GM18868 (cell line): ENCODE data around the gene GPC6.

ENCODE experiments used
- ATAC-seq: cut with Tn5 transposase; IDR thresholded peaks from one replicate; pipeline ENCODE4 v1.9.1; 2021; ENCODE audit warnings: mild to moderate bottlenecking, moderate library complexity; ENCODE audit not compliant: unreplicated experiment

The GPC6 gene

DNA sequence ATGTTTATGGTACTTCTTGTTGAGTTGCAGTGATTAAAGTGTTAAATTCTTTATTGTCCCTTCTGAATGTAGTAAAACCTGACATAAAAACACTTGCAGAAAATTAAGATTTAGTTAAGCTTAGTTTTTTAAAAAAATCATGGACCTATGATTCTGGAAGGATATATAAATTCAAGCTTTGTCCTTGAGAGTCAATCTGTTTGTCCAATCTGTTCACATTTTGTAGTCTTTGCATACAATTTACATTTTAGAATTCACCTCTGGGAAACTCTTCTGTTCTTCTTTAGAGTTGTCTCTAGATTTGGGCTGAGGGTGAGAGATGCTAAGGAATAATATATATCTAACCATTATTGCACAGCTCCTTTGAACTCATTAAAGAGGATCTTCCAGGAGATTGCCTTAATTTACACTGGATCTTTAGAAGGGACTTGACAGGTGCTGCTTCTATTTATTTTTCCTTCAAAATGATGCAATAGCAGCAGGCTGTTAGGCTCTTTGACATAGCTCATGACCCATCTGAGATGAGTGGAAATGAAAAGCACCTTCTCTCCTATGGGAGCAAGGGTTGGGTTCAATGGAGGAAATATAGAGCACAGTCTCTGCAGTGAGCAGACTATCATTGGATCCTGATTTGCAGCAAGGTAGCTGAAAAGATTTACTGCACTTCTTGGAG lies 433.9 kb downstream of the GPC6 start:
- ATAC-seq = no peak

GRCh38 chr13:93670866-93671265 lies 444.3 kb downstream of the GPC6 start:
- no peak for ATAC-seq

DNA sequence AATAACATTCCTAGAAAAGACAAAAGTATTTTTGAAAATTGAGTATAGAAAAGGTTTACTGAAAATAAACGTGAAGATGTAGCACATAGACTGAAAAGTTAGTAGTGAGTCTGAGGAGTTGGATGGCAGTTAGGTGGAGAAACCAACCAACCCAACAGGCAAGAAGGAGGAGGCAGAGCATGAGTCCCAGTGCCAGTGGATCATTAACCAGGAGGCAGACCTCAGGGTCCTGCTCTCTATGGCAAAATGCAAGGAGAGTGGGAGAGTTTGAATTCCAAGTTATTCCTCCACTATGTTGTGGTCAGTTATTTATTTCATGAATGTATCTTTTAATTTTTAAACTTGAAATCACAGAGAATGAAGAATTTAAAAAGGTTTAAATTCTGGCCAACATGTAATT lies 446.4 kb downstream of the GPC6 start:
- ATAC-seq = no peak

DNA sequence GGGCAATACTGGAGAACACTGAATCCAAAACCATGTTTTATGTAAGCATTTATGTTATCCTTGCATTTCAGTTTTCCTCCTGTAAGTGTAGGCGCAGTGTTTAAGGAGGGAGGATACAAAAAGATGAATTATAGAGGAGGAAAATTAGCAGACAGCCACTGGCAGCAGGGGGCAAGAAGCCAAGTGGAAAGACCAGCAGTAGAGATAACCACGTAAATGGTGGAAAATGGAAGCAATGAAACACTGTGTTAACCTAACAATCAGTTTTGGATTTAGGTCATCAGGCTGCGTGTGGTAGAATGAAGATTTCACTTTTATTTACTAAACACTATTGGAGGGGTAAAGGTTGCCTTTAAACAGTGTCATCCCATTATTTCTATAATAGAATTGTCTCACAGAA lies 447.3 kb downstream of the GPC6 start:
- no peak for ATAC-seq

DNA sequence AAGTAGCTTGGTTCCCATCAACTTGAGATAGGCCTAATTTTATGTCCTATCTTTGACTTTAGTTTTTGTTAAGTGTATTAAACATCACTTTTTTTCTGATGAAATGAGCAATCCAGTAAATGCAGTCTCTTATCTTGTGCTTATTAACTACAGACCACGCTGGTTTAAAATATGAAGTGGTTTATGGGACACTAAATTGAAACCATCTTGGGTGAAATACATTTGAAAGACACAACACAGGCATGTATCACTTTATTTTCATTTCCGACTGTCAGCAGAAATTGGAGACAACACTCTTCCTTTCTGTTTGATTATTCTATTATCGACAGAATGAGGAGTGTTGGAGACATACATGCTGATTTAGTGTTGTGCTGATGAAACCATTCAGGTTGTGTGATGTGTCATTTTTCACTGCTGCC lies 447.7 kb downstream of the GPC6 start:
- ATAC-seq = no peak

DNA sequence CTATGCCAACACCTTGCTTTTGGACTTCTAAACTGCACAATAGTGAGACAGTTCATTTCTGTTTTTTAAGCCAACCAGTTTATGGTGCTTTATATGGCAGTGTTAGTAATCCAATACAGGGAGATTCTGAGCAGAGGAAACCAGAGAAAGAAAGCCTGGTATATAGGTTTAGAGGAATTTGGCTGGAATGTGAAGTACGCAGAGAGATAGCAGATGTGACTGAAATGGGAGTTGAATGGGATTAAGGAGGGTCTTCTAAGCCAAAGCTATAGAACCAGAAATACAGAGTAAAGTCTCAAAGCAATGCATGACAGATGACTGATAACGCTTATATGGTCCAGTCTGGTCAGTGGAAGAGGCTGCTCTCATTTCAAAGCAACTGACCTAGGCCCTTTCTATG lies 453.7 kb downstream of the GPC6 start:
- no peak for ATAC-seq

DNA sequence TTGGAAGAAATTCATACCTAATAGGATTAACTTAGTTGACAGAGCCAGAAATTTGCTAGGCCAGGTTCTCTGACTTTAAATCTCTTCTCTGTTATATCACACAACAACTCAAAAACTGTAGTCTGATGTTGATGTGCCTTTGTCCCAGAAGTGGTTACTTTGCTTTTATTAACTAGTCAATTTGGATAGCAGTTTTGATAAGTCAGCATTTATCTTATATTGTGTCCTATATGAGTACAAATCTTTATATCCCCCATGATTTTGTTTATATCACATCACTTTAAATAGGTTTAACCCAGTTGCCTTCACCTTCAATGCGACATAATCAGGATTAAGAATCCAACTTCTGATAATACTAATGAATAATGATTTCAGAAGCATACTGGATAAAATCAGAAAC lies 459.3 kb downstream of the GPC6 start:
- ATAC-seq = no peak

GRCh38 chr13:93686399-93686798 lies 459.8 kb downstream of the GPC6 start:
- ATAC-seq = no peak

- no peak for ATAC-seq
Measured at GRCh38 chr13:93687261-93687660, 460.7 kb downstream of the GPC6 start.

GRCh38 chr13:93689333-93689732 lies 462.7 kb downstream of the GPC6 start:
- no peak for ATAC-seq

DNA sequence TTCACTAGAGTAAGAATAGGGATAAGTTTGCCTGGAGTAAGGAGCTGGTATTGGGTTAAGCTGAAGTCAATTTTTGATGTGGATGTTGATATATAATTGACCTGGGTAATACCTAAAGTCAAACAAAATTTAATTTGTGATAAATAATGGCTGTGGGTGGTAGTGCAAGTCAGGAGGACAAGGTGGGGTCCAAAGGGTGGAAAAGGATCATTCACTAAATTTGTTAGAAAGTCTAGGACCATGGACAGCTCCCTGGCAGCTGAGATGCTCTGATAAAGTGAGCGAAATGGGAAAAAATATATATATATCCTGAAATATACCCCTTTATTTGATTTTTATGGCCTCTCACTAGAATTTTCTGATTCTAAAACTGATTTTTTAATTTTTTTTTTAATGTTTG lies 463.5 kb downstream of the GPC6 start:
- ATAC-seq = no peak

- no peak for ATAC-seq
Measured at GRCh38 chr13:93698016-93698613, 471.5 kb downstream of the GPC6 start.

- ATAC-seq = no peak
Measured at GRCh38 chr13:93700115-93700514, 473.5 kb downstream of the GPC6 start.

DNA sequence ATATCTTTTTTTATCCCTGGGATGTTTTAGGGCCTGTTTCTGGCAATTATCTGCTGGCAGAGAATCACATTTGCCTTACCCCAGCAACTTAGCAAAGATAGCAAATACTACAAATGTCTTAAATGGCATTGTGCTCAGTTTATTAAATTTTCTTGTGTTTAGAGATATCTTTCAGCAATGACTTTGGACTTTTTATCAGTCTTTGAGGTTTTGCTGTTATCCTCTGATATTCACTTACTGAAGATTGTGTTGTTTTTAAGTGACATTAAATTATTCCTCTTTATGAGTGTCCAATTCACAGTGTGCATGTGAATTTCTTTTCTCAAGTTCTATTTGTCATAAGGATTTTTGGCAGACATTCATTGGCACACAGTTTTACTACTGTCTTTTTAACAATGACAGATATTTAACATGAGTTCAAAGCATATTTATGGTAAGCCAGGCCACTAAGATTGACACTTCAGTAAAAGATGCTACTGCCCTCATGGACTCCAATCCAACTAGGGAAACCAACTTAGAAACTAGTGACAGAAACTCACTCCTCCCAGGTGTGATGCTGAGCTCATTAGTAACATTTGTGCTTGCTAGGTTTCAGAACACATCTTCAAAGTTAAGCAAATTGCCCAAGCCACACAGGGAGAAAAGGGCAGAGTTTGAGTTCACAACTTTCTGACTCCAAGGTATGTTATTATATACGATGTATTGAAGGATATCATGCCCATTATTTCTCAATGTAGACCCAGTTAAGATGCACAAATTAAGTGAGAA lies 481.9 kb downstream of the GPC6 start:
- ATAC-seq = no peak

DNA sequence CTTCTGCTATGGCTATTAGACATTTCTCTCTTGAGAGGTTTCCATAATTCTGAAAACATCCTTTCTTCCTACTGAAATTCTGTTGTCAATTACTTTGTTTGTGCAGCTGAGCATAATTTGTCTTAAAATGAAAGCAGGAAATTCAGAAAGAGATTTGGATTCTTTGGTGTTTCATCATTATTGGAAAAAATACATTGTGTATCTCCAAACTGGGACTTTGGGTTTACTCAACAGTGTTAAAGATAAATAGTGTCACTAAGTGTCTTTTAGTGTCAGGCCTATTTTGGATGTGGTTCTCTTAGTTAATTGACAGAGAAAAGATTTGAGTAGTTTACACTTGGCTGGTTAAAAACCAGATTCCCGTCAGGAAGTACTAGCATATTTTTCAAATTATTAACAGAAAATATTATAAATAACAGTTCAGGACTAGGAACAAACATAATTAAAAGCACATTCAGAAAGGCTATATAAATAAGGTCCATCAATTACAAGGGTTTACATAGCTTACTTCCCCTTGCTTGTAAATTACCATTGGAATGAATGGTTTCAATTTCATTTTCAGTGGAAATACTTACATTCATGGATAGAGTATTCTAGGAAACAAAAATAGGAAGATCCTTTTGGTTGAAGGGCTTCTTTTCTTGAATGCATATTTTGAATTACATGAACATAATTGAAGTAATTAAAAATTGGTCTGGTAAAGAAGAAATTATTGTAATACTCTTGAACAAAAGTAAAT lies 483.1 kb downstream of the GPC6 start:
- ATAC-seq = no peak

- no peak for ATAC-seq
Measured at GRCh38 chr13:93714171-93714570, 487.6 kb downstream of the GPC6 start.

DNA sequence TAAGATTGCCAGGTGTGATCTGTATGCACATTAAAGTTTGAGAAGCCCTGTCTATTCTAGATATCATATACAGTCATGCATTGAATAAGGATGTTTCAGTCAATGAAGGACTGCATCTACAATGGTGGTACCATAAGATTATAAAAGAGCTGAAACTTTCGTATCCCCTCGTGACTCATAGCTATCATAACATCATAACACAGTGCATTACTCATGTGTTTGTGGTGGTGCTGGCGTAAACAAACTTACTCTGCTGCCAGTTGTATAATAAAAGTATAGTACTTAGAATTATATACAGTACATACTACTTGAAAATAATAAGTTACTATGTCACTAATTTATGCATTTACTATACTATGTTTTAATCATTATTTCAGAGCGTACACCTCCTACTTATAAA lies 489.3 kb downstream of the GPC6 start:
- no peak for ATAC-seq

GRCh38 chr13:93716623-93717022 lies 490.0 kb downstream of the GPC6 start:
- ATAC-seq = no peak

- ATAC-seq = no peak
Measured at GRCh38 chr13:93721483-93721882, 494.9 kb downstream of the GPC6 start.

DNA sequence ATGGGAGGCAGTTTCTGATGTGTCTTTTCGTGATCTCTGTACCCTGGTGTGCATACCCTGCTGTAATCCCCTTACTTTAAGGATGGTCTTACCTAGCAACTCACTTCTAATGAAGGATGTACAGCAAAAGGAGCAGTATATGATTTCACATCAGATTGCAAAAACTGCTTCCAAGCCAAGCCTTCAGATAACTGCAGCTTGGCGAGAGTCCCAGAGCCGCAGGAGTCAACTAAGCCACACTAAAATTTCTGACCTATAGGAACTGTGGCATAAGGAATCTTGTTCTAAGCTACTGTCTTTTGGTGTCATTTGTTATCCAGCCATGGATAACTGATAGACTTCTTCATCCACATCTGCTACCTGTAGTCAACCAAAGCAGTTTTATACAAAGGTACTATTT lies 496.7 kb downstream of the GPC6 start:
- ATAC-seq = no peak

GRCh38 chr13:93724187-93724586 lies 497.6 kb downstream of the GPC6 start:
- no peak for ATAC-seq
